T-helper 9 cell (primary cell): Measurements from ENCODE around the gene TMEM63C.

ENCODE experiments used
- DNase-seq: peaks from one replicate; pipeline ENCODE4 v3.0.0-alpha.2; 2020

Gene TMEM63C

GRCh38 chr14:77258566-77258965 lies 77.0 kb downstream of the TMEM63C start:
- no peak for DNase-seq

GRCh38 chr14:77259025-77259715 lies 77.6 kb downstream of the TMEM63C start:
- no peak for DNase-seq

- no peak for DNase-seq
These were observed 78.6 kb downstream of the TMEM63C start for GRCh38 chr14:77260199-77260598.

- DNase-seq = no peak
These were observed 79.0 kb downstream of the TMEM63C start for GRCh38 chr14:77260631-77261030.

- DNase-seq = no peak
These were observed 83.0 kb downstream of the TMEM63C start for GRCh38 chr14:77264466-77265186.

GRCh38 chr14:77265187-77265515 lies 83.6 kb downstream of the TMEM63C start:
- no peak for DNase-seq

- DNase-seq = no peak
These were observed 84.2 kb downstream of the TMEM63C start for GRCh38 chr14:77265561-77266335.

- DNase-seq = no peak
These were observed 84.7 kb downstream of the TMEM63C start for GRCh38 chr14:77266336-77266735.

- DNase-seq = no peak
These were observed 86.5 kb downstream of the TMEM63C start for GRCh38 chr14:77267937-77268699.

- no peak for DNase-seq
These were observed 87.5 kb downstream of the TMEM63C start for GRCh38 chr14:77268989-77269600.

- no peak for DNase-seq
These were observed 88.9 kb downstream of the TMEM63C start for GRCh38 chr14:77270361-77271112.

- DNase-seq = no peak
These were observed 89.6 kb downstream of the TMEM63C start, which contains the start of gene NGB for GRCh38 chr14:77271113-77271710. TSS of gene NGB (minus strand) at chr14:77271206. CDS start at chr14:77270937, 269 bp downstream.

- no peak for DNase-seq
These were observed 90.7 kb downstream of the TMEM63C start for GRCh38 chr14:77272261-77272660.

- no peak for DNase-seq
These were observed 92.2 kb downstream of the TMEM63C start for GRCh38 chr14:77273796-77274195.

- no peak for DNase-seq
These were observed 93.5 kb downstream of the TMEM63C start for GRCh38 chr14:77275041-77275580.

GRCh38 chr14:77275601-77276017 lies 94.0 kb downstream of the TMEM63C start:
- DNase-seq = no peak

- DNase-seq = no peak
These were observed 94.8 kb downstream of the TMEM63C start for GRCh38 chr14:77276295-77276935.

- no peak for DNase-seq
These were observed 95.4 kb downstream of the TMEM63C start for GRCh38 chr14:77276959-77277358.

GRCh38 chr14:77278461-77279230 lies 97.0 kb downstream of the TMEM63C start:
- DNase-seq = no peak

GRCh38 chr14:77279719-77280118 lies 98.1 kb downstream of the TMEM63C start:
- no peak for DNase-seq
